ENCODE results near the gene SRY. TPM values are rescaled to one million over a fixed set of nuclear protein-coding genes. Genes with fewer than 3 reads are reported as not detected.

SRY gene
- total and polyA plus RNA-seq, 2 of the 4 experiments (the other 2 are of a cell fraction) = not detected

GRCh38 chrY:2800246-2800645 is 12.8 kb upstream of the SRY start:
- Histone ChIP-seq H2AFZ (replicated peaks; ENCODE audit: low read length, poor library complexity) (no peak overlapping the region), H3K4me1 (ENCODE audit: control insufficient read depth, insufficient read depth, low read length) (no peaks in the 10 kb centered on the region), H2BK5ac (ENCODE audit: low read depth, low read length, poor library complexity, severe bottlenecking) (no peak overlapping the region), H3K79me1 (ENCODE audit: low read depth in 1 of 2, low read length in 2 of 2) (no peaks in the 10 kb centered on the region), H3K23ac (ENCODE audit: low read depth, low read length) (no peak overlapping the region), H2AK5ac (ENCODE audit: low read depth, low read length) (no peak overlapping the region), H4K5ac (ENCODE audit: low read depth, low read length) (no peak overlapping the region), H3K9me3 (ENCODE audit: control insufficient read depth, insufficient read depth, low read length) (no peaks in the 10 kb centered on the region), H2BK120ac (ENCODE audit: low read depth, low read length) (no peak overlapping the region), H3K18ac (ENCODE audit: low read depth, low read length) (no peak overlapping the region), H3K9ac (ENCODE audit: low read depth, low read length) (no peak overlapping the region), H3K4ac (ENCODE audit: low read depth, low read length) (no peak overlapping the region), H3K27me3 (ENCODE audit: control insufficient read depth, insufficient read depth, low read length) (no peaks in the 10 kb centered on the region), H3K36me3 (ENCODE audit: control insufficient read depth, insufficient read depth, low read length) (no peaks in the 10 kb centered on the region), H3K27ac (ENCODE audit: insufficient read depth, low read length) (no peak overlapping the region), H2AK9ac (replicated peaks; ENCODE audit: low read depth, low read length, poor library complexity) (no peak overlapping the region), H3K9me1 (ENCODE audit: insufficient read depth, low read length) (no peaks in the 10 kb centered on the region), H2BK15ac (ENCODE audit: low read depth, low read length) (no peak overlapping the region), H4K8ac (ENCODE audit: low read depth in 2 of 2, low read length in 2 of 2) (no peak overlapping the region), H2BK20ac (ENCODE audit: low read depth, low read length) (no peak overlapping the region), H3K14ac (replicated peaks; ENCODE audit: low read depth, low read length) (no peak overlapping the region), H3K4me3 (ENCODE audit: insufficient read depth, low read depth, low read length) (no peak overlapping the region), H4K20me1 (ENCODE audit: insufficient read depth, low read length) (no peaks in the 10 kb centered on the region), H3K4me2 (ENCODE audit: low read depth, low read length) (no peak overlapping the region), H4K91ac (ENCODE audit: insufficient read depth, low read depth, low read length) (no peak overlapping the region), H3K56ac (ENCODE audit: extremely low read depth, insufficient read depth, low read length) (no peak overlapping the region)
- no peak for ATAC-seq (ENCODE audit: low read depth)
- dilution Hi-C loops (cut with HindIII; ENCODE audit: low sequenced_read_pairs, unreplicated experiment) (no loop called here), intact Hi-C loops (cut with micrococcal nuclease) (no loop called here), in situ Hi-C loops (cut with MboI; ENCODE audit: low sequenced_read_pairs) (no loop called here)
- no TSS peak for BruUV-seq (replicated peaks)
- no CpG with 5 or more reads among the region's 2 CpGs for WGBS, 2 experiments (ENCODE audit: extremely low coverage in 2 of 2, insufficient read length in 1 of 2)
- ChIA-PET CTCF (no interaction called here), POLR2A (ENCODE audit: unreplicated experiment) (no interaction called here)
- TF ChIP-seq CTCF (conservative IDR thresholded peaks at IDR 0.05; ENCODE audit: low read depth, low read length) (no peak), POLR2A (IDR thresholded peaks at IDR 0.05; ENCODE audit: low read depth, low read length) (no peak), MAFK (IDR thresholded peaks at IDR 0.05; ENCODE audit: low read depth, low read length) (no peak), MAZ (IDR thresholded peaks at IDR 0.05; ENCODE audit: borderline replicate concordance, low read depth, low read length) (no peak), NFE2L2 (IDR thresholded peaks at IDR 0.05; ENCODE audit: low read depth, low read length) (no peak), MXI1 (IDR thresholded peaks at IDR 0.05; ENCODE audit: borderline replicate concordance, low read depth, low read length) (no peak), CEBPB (IDR thresholded peaks at IDR 0.05; ENCODE audit: low read depth, low read length) (no peak), CHD1 (IDR thresholded peaks at IDR 0.05; ENCODE audit: low read depth, low read length) (no peak)
- TF ChIP-seq, protein P1, sequence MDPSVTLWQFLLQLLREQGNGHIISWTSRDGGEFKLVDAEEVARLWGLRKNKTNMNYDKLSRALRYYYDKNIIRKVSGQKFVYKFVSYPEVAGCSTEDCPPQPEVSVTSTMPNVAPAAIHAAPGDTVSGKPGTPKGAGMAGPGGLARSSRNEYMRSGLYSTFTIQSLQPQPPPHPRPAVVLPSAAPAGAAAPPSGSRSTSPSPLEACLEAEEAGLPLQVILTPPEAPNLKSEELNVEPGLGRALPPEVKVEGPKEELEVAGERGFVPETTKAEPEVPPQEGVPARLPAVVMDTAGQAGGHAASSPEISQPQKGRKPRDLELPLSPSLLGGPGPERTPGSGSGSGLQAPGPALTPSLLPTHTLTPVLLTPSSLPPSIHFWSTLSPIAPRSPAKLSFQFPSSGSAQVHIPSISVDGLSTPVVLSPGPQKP (IDR thresholded peaks at IDR 0.05; ENCODE audit: borderline replicate concordance, low read depth, low read length) = no peak
- TF ChIP-seq, protein P2, sequence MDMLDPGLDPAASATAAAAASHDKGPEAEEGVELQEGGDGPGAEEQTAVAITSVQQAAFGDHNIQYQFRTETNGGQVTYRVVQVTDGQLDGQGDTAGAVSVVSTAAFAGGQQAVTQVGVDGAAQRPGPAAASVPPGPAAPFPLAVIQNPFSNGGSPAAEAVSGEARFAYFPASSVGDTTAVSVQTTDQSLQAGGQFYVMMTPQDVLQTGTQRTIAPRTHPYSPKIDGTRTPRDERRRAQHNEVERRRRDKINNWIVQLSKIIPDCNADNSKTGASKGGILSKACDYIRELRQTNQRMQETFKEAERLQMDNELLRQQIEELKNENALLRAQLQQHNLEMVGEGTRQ (IDR thresholded peaks at IDR 0.05; ENCODE audit: low read depth, low read length) = no peak
- no peak for DNase-seq
